Measurements from ENCODE around the gene CPA5. TPM values are rescaled to one million over a fixed set of nuclear protein-coding genes. Genes with fewer than 3 reads are reported as not detected.

The CPA5 gene
- total RNA-seq, 1 experiment from 2014 or later = not detected

DNA sequence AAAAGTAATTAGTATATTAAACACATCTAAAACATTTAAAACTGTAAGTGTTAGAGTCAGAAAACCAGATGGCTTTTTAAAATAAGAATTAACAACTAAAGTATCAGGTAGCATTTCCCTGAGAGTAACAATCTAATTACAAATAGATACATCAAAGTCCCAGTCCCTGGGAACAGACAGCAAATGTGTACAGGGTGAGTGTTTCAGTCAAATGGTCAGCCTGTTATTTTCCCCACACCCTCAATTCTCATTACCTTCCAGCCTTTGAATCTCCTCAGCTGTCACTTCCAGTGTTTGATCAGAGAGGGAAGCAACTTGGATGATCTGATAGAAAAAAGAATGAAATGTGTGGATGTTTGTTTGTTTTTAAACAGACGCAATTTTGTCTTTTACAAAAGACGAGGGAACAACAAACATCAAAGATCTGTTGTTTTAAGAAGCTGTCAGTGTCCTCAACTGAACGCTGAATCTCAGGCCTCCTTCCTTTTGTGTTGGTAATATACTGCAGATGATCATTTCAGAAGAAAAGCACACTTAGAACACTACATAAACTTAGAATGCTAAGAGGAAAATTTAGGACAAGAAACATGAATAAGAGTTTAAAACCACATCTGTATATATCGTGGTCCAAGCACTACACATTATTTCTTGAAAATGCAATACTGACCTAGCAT lies 66.4 kb downstream of the CPA5 start:
- no peak overlapping the region for H2AFZ ChIP-seq (ENCODE audit: low read length)
- no peak overlapping the region for H4K5ac ChIP-seq (ENCODE audit: insufficient read length, low read depth, low read length)
- H3K4me3 Mint-ChIP-seq = no peak overlapping the region
- no peak overlapping the region for H4K8ac ChIP-seq (replicated peaks; ENCODE audit: insufficient read length, low read depth, low read length)
- H2BK120ac ChIP-seq (ENCODE audit: low read depth, low read length, poor library complexity, severe bottlenecking) = no peak overlapping the region
- H2AK5ac ChIP-seq (ENCODE audit: insufficient read length, low read length) = no peak overlapping the region
- no peak overlapping the region for H2BK12ac ChIP-seq (ENCODE audit: insufficient read length, low read depth, low read length)
- H2BK15ac ChIP-seq (ENCODE audit: low read depth, low read length) = no peak overlapping the region
- no peak for DNase-seq
- no peak for TF ChIP-seq CTCF (conservative IDR thresholded peaks at IDR 0.05)
- H3K27me3 Mint-ChIP-seq (ENCODE audit: low read depth) = no peaks in the 10 kb centered on the region
- H3K27ac ChIP-seq (ENCODE audit: insufficient read length, low read depth, low read length) = no peak overlapping the region
- no peak overlapping the region for H3K56ac ChIP-seq (ENCODE audit: insufficient read length, low read depth, low read length)
- no peak overlapping the region for H3K4me2 ChIP-seq (ENCODE audit: insufficient read depth, insufficient read length, low read length)
- H3K4me1 Mint-ChIP-seq = no peaks in the 10 kb centered on the region
- no peaks in the 10 kb centered on the region for H3K23me2 ChIP-seq (ENCODE audit: insufficient read length, low read depth, low read length, poor library complexity, severe bottlenecking)
- H2BK20ac ChIP-seq (ENCODE audit: low read depth, low read length, poor library complexity, severe bottlenecking) = no peak overlapping the region
- no peak overlapping the region for H3K23ac ChIP-seq (ENCODE audit: insufficient read length, low read depth, low read length)
- no peak overlapping the region for H3K27ac Mint-ChIP-seq
- H4K20me1 ChIP-seq (ENCODE audit: control insufficient read depth, insufficient read depth, insufficient read length) = no peaks in the 10 kb centered on the region
- no peaks in the 10 kb centered on the region for H3K9me3 ChIP-seq (ENCODE audit: control insufficient read depth, low read depth, low read length)
- H3K9ac ChIP-seq (ENCODE audit: extremely low read depth, insufficient read length, low read length) = no peak overlapping the region
- no peaks in the 10 kb centered on the region for H3K9me3 Mint-ChIP-seq
- no peak overlapping the region for H3K4ac ChIP-seq (ENCODE audit: low read depth, low read length)
- H3T11ph ChIP-seq (ENCODE audit: low read length) = no peak overlapping the region
- no peak overlapping the region for H2BK5ac ChIP-seq (ENCODE audit: insufficient read length, low read length)
- no peaks in the 10 kb centered on the region for H3K79me2 ChIP-seq (ENCODE audit: insufficient read depth, low read length)
- no peaks in the 10 kb centered on the region for H3K79me1 ChIP-seq (ENCODE audit: insufficient read depth, low read depth, low read length, poor library complexity, severe bottlenecking)
- no peaks in the 10 kb centered on the region for H3K27me3 ChIP-seq (ENCODE audit: insufficient read depth, low read length)
- WGBS (ENCODE audit: extremely low coverage, insufficient read length, low lambda C conversion rate) = 100% methylated on average over 1 of the region's 4 CpGs
- H4K91ac ChIP-seq (ENCODE audit: insufficient read length, low read depth, low read length) = no peak overlapping the region
- H3K14ac ChIP-seq (ENCODE audit: insufficient read depth, low read length) = no peak overlapping the region
- H3K18ac ChIP-seq (ENCODE audit: insufficient read length, low read depth, low read length) = no peak overlapping the region
- H3K4me1 ChIP-seq (ENCODE audit: insufficient read depth, low read length) = no peaks in the 10 kb centered on the region
- H3K36me3 Mint-ChIP-seq (ENCODE audit: insufficient read depth in 1 of 3, low read depth in 3 of 3) = peaks cover 0 to 3% (median 0%) of the 10 kb centered on the region in 3 experiments; a peak in 3 of 7 replicates
